Stimulated activated CD4-positive, alpha-beta T cell treated with anti-CD3 and anti-CD28 coated beads, TNF-alpha, amount 100 ng/mL, for 1 hour (primary cell): ENCODE data around the gene KLHL2.
"Not testable (repeated sequence)": the region's sequence is repeated elsewhere in the genome, so short reads cannot be mapped to it uniquely, and the experiment has no call there.

ENCODE experiments used
- DNase-seq, 3 donors: peaks; one replicate each; pipeline ENCODE4 v3.0.0-alpha.2; 2020; ENCODE audit warnings: low read depth in 3 of 3, low spot score in 1 of 3

Gene KLHL2

DNA sequence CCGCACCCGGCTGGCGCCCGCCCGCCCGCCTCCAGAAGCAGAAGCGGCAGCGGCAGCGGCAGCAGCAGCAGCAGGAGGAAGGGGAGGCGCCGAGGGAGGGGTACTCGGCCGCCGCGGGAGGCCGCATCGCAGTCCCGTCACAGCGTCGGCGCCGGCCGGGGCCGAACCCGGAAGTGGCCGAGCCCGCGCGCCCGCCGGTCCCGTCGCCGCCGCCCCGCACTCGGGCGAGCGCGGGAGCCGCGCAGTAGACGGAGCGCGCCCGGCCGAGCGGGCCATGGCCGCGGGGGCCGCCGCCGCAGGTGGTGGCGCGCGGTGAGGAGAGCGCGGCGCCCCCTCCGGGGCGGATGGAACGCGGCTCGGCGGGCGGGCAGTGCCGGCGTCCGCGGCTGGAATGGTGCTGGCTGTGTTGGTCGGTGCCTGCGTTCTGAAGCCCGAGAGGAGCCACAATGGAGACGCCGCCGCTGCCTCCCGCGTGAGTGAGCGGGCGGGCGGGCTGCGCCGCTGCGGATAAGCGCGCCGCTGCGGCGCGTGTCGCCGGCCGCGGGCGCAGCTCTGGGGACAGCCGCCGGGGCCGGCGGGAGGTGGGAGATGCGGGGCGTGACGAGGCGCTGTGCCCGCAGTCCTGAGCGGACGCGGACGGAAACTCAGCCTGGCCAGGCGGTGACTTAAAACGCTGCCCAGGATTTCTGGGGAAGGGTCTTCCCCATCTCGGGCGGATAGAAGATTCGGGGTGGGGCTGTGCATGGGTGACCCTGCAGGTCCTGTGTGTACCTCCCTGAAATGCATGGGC, at the start of gene KLHL2:
TSS of gene KLHL2 (plus strand) at position 131 of the 790 bp plus-strand sequence. CDS start at position 447, 316 bp downstream.
- peak; percentile 16 to 51 (median 36) for DNase-seq

GRCh38 chr4:165158762-165159161, 48.6 kb upstream of the KLHL2 start:
- no peak for DNase-seq

GRCh38 chr4:165164257-165164656, 43.1 kb upstream of the KLHL2 start:
- DNase-seq: no peak

GRCh38 chr4:165166872-165167271, 40.5 kb upstream of the KLHL2 start:
- not testable (repeated sequence) for DNase-seq

GRCh38 chr4:165167650-165168049, 39.7 kb upstream of the KLHL2 start:
- no peak for DNase-seq

DNA sequence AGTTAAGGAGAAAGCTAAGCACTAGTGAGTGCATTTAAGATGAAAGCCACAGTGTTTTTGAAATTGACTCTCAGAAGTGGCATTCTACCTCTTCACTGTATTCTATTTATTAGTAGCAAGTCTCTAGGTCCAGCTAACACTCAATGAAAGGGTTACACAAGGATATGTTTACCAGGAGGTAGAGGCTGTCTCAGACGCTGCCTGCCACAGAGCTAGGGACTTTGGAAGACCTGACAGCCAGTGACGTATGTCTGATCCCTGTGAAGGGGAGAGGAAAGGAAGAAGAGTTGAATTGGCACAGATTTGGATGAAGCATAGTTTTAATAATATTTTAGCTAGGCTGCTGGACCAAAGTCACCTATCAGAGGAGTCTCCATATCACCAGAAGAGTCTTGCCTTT, 36.5 kb upstream of the KLHL2 start:
- DNase-seq: no peak

- not testable (repeated sequence) for DNase-seq
Measured at GRCh38 chr4:165175470-165175869, 31.9 kb upstream of the KLHL2 start.

DNA sequence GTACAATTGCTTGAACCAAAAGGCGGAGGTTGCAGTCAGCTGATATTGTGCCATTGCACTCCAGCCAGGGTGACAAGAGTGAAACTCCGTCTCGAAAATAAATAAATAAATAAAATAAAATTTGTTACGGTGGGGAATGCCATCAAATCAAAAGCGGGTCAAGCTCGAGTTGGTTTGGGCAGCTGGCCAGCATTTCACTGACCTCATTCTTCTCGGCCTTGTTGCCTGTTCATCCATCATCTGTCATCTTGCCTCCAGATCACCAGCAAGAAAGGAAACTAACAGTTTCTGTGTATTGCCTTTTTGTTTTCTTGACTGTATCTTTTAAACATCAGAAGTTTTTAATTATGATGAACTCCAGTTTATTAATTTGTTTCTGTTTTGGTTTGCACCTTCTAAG, 31.5 kb upstream of the KLHL2 start:
- no peak for DNase-seq

- no peak for DNase-seq
Measured at GRCh38 chr4:165177725-165178666, 29.4 kb upstream of the KLHL2 start.

GRCh38 chr4:165184220-165184619, 23.1 kb upstream of the KLHL2 start:
- no peak for DNase-seq

- DNase-seq: not testable (repeated sequence)
Measured at GRCh38 chr4:165184998-165185397, 22.4 kb upstream of the KLHL2 start.

- no peak for DNase-seq
Measured at GRCh38 chr4:165185448-165185847, 21.9 kb upstream of the KLHL2 start.

- DNase-seq: no peak
Measured at GRCh38 chr4:165190591-165191347, 16.6 kb upstream of the KLHL2 start.

DNA sequence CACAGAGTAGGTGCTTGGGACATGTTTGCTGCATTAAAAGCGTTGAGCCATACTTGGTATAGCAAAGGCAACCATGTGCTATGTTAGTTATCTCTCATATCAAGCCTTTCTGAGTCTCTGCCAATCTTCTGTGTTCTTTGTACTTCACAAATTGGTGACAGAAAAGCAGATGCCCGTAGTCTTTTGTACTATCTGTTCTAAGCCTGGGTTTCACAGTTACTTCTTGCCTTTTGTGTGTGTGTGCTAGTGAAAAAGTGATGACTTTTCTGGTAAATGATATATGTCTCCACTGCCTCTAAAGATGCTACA, 16.1 kb upstream of the KLHL2 start:
- no peak for DNase-seq

GRCh38 chr4:165191814-165192499, 15.4 kb upstream of the KLHL2 start:
- no peak for DNase-seq

DNA sequence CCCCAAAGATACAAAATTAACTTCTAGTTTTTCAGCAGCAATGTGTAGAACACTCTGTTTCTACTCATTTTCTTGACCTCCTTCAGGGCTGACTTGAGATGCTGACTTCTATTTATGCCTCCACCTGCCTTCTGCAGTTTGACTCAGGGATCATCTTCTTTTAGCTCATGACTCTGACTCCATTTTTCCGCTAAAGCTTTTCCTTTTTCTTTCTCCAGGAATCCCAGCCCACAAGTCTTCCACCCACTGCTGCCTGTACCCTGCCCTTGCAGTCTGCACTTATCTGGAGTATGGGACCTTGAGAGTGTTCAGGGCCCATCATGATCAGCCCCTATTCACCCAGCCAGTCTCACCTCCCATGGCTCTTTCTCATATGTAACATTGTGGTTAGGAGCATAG, 14.9 kb upstream of the KLHL2 start:
- DNase-seq: no peak

- DNase-seq: no peak
Measured at GRCh38 chr4:165192956-165193355, 14.4 kb upstream of the KLHL2 start.

DNA sequence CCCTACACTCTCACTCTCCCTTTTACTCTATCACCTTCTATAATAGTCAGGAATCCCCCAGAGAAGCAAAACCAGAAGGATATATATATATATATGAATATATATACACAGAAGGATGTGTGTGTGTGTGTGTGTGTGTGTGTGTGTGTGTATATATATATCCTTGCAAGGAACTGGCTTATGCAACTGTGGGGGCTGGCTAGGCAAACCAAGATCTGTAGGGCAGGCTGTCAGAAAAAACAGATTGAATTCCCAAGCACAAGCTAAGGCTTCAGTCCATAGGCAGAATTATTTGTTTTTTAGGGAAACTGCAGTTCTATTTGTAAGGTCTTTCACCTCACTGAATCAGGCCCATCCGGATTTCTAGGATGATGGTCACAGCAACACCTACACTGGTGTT, 13.0 kb upstream of the KLHL2 start:
- DNase-seq: no peak

- no peak for DNase-seq
Measured at GRCh38 chr4:165198329-165198728, 9.0 kb upstream of the KLHL2 start.

DNA sequence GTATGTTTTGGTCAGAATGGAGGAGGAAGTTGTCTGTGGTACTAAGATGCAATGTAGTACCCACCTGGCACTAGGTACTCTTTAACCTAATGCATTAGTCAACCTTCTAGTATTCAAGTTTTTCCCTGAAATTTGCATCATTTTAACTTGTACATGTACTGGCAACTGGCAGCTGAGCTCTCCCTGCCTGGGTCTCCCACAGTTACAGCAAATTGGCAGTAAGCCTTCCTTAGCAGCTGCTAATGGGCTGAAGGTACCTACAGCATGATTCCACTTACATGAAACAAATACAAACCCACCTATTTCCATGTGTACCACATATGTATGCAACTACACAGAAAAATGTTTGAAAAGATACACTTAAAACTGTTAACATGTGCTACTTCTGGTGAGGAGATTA, 8.1 kb upstream of the KLHL2 start:
- DNase-seq: no peak

- no peak for DNase-seq
Measured at GRCh38 chr4:165199722-165200121, 7.6 kb upstream of the KLHL2 start.
